Fibroblast of skin of left biceps (primary cell): ENCODE data around the gene DOK5.

ENCODE experiments used
- DNase-seq, 2 experiments: peaks; one replicate each; pipeline ENCODE4 v3.0.0-alpha.2; 2013; ENCODE audit warnings: low read depth in 2 of 2

DOK5 gene

GRCh38 chr20:54608943-54609342 is 133.6 kb downstream of the DOK5 start:
- DNase-seq, result no peak

- no peak for DNase-seq
These were observed 136.5 kb downstream of the DOK5 start for GRCh38 chr20:54611708-54612412.

GRCh38 chr20:54618412-54618811 is 143.0 kb downstream of the DOK5 start:
- no peak for DNase-seq

- no peak for DNase-seq
These were observed 143.8 kb downstream of the DOK5 start for GRCh38 chr20:54619181-54619580.

- no peak for DNase-seq
These were observed 144.3 kb downstream of the DOK5 start for GRCh38 chr20:54619682-54620081.

DNA sequence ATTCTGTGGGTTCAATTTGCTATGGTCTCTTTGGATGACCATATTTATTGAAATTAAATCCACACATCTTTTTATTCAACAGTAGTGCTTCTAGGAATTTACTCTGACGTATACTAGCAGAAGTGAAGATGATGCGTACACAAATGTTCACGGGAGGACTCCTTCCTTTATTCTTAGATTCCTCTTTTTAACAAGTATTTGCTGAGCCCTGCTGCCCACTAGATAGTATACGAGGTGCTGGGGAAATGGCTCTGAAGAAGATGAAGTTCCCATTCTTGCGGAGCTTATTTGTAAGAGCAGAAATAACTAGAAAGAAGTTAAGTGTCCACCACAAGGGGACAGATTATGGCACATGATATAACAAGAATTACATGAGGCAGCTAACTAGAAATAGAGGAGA is 145.2 kb downstream of the DOK5 start:
- DNase-seq, result no peak

- DNase-seq, result peak; percentile 60
These were observed 147.2 kb downstream of the DOK5 start for GRCh38 chr20:54622333-54623295.

DNA sequence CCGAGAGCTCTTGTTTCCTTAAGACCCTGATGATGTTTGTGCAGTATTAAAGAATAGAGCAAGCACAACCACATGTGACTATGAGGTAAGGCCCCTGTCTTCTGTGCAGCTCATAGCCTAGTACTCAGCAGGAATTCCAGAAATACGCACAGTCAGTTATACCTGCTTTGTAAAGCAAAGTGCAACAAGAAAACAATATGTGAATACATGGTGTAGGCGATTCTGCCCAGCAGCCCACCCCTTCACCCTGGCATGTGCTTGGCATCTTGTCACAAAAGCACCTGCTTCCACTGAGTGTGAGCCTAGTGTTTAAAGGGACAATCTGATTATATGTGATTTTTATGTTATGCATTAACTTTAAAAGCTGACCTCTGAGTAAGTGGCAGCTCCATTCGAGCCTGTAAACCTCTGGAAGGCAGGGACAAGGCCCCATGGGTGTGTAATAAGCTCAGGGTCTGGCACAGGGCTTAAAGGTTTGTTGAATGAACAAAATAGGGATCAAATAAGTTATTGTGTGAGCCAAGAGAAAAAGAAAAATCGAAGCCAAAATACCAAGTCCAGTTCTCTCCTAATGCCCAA is 148.7 kb downstream of the DOK5 start:
- DNase-seq, result no peak

GRCh38 chr20:54624706-54625390 is 149.5 kb downstream of the DOK5 start:
- DNase-seq, result peak; percentile 43 to 54

DNA sequence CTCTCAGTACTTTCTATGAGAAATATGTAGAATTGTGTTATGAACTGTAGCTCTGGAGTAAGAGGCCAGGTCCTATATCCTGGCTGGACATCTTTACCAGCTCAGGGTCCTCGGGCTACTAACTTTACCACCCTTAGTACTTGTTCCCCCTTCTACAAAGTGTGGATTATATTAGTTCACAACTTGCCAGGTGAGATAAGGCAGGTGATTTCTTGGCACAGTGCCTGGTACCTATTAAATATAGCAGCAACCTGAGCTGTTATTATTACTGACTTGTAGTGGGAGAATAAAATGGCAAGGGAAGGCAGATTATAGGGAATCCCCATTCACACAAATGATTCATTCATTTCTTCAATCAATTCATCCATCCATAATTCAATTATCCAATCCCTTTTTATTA is 150.1 kb downstream of the DOK5 start:
- DNase-seq, result no peak

GRCh38 chr20:54626126-54626525 is 150.7 kb downstream of the DOK5 start:
- DNase-seq, result no peak

DNA sequence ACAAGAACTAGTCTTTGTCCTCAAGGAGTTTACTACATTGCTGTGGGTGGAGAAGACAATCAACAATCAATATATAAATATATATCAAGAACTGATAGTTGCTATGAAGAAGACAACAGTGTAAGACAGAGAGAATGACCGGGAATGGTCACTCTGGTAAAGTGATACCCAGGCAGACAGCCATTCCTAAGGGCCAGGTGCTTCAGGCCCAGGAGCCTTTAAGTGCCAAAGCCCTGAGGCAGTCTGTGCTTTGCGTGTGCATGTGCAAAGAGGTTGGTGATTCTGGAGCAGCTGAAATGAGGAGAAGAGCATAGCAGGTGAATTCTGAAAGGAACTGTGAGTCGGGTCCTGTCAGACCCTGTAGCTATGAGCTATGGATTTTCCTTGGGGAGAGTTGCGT is 154.2 kb downstream of the DOK5 start:
- DNase-seq, result no peak

- DNase-seq, result no peak
These were observed 155.2 kb downstream of the DOK5 start for GRCh38 chr20:54630582-54630981.

- DNase-seq, result no peak
These were observed 155.7 kb downstream of the DOK5 start for GRCh38 chr20:54631059-54631458.

DNA sequence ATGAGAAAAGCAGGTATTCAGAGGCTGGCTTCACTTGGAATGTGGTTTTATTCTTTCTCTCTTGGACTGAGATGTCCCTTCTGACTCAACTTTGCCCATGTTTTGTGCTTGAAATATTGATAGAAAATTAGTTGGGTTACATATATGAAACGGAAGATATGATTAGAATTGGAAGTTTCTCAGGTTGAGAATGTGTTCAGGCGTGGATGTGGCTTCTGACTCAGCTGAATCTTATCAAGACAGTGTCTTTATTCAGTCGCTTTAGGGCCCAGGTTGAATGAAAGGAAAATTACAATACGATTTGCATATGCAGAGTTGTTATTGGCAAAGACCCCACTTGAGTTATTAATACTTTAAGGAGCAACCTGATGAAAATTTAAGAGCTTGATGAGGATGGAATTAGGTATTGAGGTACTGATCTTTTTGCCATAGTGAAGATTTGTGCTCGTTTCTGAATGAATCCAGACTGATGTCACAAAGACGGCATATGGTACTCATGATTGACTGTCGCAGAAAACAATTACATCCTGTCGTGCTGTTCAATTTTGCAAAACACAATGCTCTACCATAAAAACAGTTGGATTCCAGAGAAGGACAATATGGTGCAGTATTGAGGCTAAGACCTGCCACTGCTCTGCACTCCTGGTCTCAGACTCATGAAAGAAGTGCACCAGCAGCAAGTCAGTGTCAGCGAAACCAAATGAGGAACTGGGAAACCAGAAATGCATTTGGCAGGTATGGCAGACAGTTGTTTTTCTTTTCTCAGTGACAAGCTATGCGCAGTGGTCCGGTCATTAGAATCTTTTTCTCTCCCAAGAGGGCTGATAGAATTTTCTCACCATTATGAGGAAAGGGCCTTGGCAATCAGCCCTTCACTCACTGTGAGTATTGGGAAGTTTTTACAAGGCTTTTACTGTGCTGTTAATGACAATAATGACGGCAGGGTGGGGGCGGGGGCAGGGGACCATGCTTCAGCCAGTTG is 158.3 kb downstream of the DOK5 start:
- DNase-seq, result no peak

DNA sequence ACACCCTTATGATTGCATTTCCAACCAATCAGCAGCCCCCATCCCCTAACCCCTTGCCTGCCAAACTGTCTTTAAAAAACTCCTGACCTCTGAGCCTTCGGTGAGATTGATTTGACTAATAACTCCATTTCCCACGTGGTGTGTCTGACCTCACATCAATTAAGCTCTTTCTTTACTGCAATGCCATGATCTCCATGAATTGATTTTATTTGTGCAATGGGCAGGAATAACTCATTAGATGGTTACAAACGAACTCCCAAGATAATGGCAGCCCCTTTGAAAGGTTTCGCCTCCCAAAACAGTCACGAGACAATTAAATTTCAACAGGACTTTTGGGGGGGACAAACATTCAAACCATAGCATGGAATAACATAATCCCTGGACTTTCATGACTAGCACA is 161.2 kb downstream of the DOK5 start:
- DNase-seq, result no peak

DNA sequence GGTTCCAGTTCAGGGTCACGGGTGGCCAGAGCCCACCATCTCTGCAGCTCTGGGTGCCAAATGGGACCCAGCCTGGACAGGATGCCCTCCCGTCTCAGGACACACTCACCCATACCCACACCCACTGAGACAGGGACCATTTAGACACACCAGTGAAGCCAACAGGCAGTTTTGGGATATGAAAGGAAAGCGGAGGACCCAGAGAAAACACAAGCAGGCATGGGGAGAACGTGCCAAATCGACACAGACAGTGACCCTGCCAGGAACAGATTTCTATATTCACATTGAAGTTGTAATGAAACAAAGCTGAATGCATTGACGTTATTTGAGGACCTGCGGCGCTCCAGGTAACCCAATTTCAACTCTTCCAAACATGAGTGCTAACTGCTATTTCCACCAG is 164.5 kb downstream of the DOK5 start:
- DNase-seq, result no peak

DNA sequence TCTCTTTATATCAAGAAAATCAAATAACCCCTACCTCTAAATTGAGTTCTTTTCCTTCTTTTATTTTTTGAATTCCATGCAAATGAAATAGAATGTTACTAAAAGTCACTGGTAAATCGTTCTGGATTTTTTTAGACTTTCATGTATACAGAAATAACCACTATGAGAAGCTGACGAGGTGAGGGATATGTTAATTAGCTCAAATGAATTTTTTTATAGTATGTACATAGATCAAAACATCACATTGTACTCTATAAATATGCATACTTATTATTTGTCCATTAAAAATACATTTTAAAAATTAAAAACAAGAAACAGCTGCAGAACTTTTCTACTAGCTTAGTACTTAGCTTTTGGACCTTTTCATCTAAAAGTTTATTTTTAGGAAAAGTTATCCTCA is 165.4 kb downstream of the DOK5 start:
- DNase-seq, result no peak

DNA sequence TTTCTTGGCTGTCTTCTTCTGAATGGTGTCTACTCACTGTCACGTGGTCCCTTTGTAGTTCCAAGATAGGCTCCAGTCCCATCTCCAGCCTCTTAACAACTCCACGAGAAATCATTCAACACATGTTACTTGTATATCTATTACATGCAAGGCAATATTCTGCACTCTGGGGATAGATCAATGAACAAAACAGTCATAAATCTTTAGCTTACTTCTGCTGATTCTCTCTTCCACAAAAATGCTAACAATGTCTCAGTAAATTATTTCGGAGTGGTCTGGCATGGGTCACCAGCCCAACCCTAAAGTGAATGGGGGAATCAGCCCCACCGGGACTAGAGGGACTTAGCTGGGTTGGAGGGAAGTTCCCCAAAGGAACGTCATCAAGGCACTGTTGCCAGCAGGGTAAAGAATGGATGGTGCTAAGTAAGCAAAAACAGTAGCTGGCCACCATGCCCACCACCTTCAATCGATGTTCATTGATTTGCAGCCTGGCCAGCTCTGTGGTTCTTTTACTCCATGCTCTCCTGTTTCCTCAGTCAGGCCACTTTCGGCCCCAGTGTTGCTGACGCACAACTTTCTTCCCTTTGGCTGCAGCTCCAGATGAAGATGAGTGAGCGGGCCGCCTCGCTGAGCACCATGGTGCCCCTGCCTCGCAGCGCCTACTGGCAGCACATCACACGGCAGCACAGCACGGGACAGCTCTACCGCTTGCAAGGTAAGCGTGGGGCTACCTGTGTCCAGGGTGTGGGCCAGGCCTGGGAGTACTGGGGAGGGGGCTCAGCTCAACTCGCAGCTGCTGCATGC is 167.7 kb downstream of the DOK5 start:
- DNase-seq, result peak; percentile 67 to 73

DNA sequence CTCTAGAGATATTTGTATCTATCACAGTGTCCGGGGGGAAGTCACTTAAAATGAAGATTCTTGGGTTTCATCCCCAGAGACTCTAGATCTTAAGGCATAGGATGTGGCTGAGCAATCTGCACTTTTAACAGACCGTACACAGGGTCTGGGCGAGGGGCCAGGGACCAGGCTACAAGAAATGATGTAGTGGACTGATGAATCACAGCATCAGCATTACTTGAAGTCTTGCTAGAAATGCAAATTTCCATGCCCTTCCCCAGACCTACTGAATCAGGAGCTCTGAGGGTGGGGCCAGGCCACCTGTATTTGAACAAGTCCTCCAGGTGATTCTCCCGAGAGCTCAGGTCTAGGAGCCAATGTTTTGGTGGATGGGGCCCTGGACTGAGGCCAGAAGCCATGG is 168.4 kb downstream of the DOK5 start:
- DNase-seq, result peak; percentile 90
